Thyroid gland (tissue), 4 donors: ENCODE measurements around the gene ANKRD13D. TPM values are rescaled to one million over a fixed set of nuclear protein-coding genes. Genes with fewer than 3 reads are reported as not detected.

Experiments used
- DNase-seq, 2 donors: peaks; one replicate each; pipeline ENCODE4 v3.0.0-alpha.2; 2019
- H3K27ac ChIP-seq, 3 donors: fragments of 200-600 bp; sonication (generic); 1 replicate in 2 of 3; 2 replicates in 1 of 3; pipeline ENCODE4 v1.5.1; 2016 to 2019; ENCODE audit warnings: mild to moderate bottlenecking in 1 of 3, moderate library complexity in 1 of 3
- H3K27me3 ChIP-seq: fragments of 200-600 bp; sonication (generic); one replicate; pipeline ENCODE4 v1.5.1; 2019
- H3K36me3 ChIP-seq, 2 donors: fragments of 200-600 bp; sonication (generic); one replicate each; pipeline ENCODE4 v1.5.1; 2016 to 2019
- H3K4me1 ChIP-seq, 2 donors: fragments of 200-600 bp; sonication (generic); one replicate each; pipeline ENCODE4 v1.5.1; 2017 to 2019
- H3K4me3 ChIP-seq, 3 donors: fragments of 200-600 bp; sonication (generic); replicated peaks in 1 of 3; 1 replicate in 2 of 3; 2 replicates in 1 of 3; pipeline ENCODE4 v1.5.1; 2016; ENCODE audit warnings: mild to moderate bottlenecking in 1 of 3
- H3K9me3 ChIP-seq: fragments of 200-600 bp; sonication (generic); one replicate; pipeline ENCODE4 v1.5.1; 2017
- POLR2A ChIP-seq, 2 donors: fragments of 450-650 bp; IDR thresholded peaks; one replicate each; pipeline ENCODE4 v1.6.1; 2017; ENCODE audit warnings: antibody characterized with exemption in 2 of 2, mild to moderate bottlenecking in 2 of 2, moderate library complexity in 1 of 2
- WGBS, 2 donors: methylation state at CpG; one replicate each; pipeline ENCODE4 v1.1.5; 2017; 5-methylcytosine and 5-hydroxymethylcytosine counted together
- intact Hi-C: fragments of 100-400 bp; cut with DNase I; formaldehyde crosslinking; loops from one replicate; pipeline ENCODE4 v1.15.1; 2023
- total RNA-seq, 4 donors: library from RNA; depleted of rRNA; stranded (reverse); fragments of >200 nt; gene quantifications; one replicate each; pipeline ENCODE4 v1.2.3, GENCODE V29; 2016
- TF ChIP-seq, protein P1 (sequence below), 6 experiments: fragments of 200-600 bp in 3 of 6; fragments of 450-650 bp in 3 of 6; sonication (generic) in 3 of 6; IDR thresholded peaks; one replicate each; pipeline ENCODE4 v1.5.1; 2016 to 2019; ENCODE audit warnings: antibody characterized with exemption in 6 of 6, mild to moderate bottlenecking in 2 of 6, inconsistent platforms in 1 of 6, moderate library complexity in 1 of 6

Gene ANKRD13D
- total RNA-seq, 4 donors from 2014 or later, result 27.9 to 36.8 (median 31.5) TPM

DNA sequence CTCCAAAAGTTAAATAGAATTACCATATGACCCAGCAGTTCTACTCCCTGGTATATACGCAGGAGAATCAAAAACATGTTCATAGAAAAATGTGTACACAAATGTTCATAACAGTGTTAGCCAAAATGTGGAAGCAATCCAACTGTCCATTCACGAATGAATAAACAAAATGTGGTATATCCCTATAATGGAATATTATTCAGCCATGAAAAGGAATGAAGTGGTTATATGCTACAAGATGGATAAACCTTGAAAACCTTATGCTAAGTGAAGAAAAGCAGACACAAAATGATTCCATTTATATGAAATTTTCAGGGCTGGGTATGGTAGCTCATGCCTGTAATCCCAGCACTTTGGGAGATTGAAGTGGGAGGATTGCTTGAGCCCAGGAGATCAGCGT lies 48.2 kb downstream of the ANKRD13D start:
- Histone ChIP-seq H3K4me1 (no peaks in the 10 kb centered on the region), H3K36me3 (no peaks in the 10 kb centered on the region), H3K4me3 (no peak overlapping the region), H3K9me3 (no peaks in the 10 kb centered on the region), H3K27me3 (no peaks in the 10 kb centered on the region), H3K27ac (no peak overlapping the region)
- DNase-seq, result no peak
- 91 to 92% methylated on average over 3 of the region's 3 CpGs for whole genome bisulfite sequencing, 2 donors
- intact Hi-C loops, result no loop called here
- TF ChIP-seq, protein P1, sequence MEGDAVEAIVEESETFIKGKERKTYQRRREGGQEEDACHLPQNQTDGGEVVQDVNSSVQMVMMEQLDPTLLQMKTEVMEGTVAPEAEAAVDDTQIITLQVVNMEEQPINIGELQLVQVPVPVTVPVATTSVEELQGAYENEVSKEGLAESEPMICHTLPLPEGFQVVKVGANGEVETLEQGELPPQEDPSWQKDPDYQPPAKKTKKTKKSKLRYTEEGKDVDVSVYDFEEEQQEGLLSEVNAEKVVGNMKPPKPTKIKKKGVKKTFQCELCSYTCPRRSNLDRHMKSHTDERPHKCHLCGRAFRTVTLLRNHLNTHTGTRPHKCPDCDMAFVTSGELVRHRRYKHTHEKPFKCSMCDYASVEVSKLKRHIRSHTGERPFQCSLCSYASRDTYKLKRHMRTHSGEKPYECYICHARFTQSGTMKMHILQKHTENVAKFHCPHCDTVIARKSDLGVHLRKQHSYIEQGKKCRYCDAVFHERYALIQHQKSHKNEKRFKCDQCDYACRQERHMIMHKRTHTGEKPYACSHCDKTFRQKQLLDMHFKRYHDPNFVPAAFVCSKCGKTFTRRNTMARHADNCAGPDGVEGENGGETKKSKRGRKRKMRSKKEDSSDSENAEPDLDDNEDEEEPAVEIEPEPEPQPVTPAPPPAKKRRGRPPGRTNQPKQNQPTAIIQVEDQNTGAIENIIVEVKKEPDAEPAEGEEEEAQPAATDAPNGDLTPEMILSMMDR (IDR thresholded peaks at IDR 0.05), result no peak
- TF ChIP-seq POLR2A (IDR thresholded peaks at IDR 0.05), result no peak

DNA sequence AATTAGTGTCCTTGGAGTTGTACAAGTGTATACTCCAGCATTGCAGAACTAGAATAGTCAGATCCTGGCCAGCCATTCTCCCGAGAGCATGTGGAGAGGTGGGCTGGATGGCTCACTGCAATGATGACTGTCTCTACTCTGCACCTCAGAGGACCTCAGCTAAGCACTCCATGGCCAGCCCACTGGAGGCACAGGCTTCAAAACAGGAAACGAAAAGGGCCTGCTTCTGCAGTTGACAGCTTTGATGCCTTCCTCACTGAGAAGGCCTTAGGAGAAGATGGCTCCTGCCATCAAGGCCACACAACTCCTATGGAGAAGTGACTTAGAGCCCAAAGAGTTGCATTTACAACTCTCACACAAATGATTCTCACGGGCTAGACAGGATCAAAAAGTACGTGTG lies 55.2 kb downstream of the ANKRD13D start:
- 87 to 94% methylated on average over 4 of the region's 4 CpGs for WGBS, 2 donors
- DNase-seq, result no peak
- Histone ChIP-seq H3K27ac (no peak overlapping the region), H3K27me3 (no peaks in the 10 kb centered on the region), H3K4me1 (peaks cover 7 to 11% of the 10 kb centered on the region in 2 donors), H3K4me3 (no peak overlapping the region), H3K36me3 (no peaks in the 10 kb centered on the region), H3K9me3 (no peaks in the 10 kb centered on the region)
- TF ChIP-seq POLR2A (IDR thresholded peaks at IDR 0.05), result no peak
- TF ChIP-seq, protein P1 (IDR thresholded peaks at IDR 0.05), result no peak
- intact Hi-C loops, result no loop called here

DNA sequence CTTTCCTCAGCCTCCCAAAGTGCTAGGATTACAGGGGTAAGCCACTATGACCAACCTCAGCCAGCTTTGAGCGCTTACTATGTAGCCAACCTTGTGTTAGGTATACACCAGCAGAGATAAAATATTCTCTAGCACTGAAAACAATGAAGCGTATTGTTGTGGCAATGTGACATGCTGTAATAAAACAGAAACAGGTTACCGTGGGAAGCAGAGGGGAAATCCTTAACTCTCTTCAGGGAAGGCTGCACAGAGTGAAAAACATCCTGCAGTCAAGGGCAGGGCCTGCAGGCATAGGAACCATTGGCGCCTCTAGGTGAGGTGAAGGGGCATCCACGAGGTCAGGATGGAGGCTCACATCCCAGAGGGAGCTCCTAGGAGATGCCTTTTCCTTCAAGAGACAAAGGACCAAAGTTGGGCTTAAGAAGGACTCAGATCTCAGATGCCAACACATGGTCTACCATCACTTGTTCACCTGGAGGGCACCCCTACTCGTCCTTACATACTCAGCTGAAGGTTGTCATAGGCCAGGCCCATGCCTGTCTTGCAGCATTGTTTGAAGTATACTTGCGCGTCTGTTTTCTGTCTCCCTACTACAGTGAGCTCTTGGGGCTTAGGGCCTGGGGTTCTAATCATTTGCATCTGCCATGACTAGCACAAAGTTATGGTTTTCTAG lies 56.3 kb downstream of the ANKRD13D start:
- Histone ChIP-seq H3K36me3 (no peaks in the 10 kb centered on the region), H3K27me3 (no peaks in the 10 kb centered on the region), H3K4me1 (peaks cover 7 to 11% of the 10 kb centered on the region in 2 donors), H3K9me3 (no peaks in the 10 kb centered on the region), H3K27ac (peak overlapping the region in 1 of 3 donors; percentile 3), H3K4me3 (no peak overlapping the region)
- no peak for DNase-seq
- WGBS, 2 donors, result 81 to 86% methylated on average over 8 of the region's 8 CpGs
- no peak for TF ChIP-seq POLR2A (IDR thresholded peaks at IDR 0.05)
- TF ChIP-seq, protein P1 (IDR thresholded peaks at IDR 0.05), result no peak
- intact Hi-C loops, result loop anchor here (5.0 kb wide), 1 partner anchor 37 kb away; no protein-coding TSS in a partner anchor

GRCh38 chr11:67345920-67346819 lies 57.1 kb downstream of the ANKRD13D start:
- Histone ChIP-seq H3K27ac (peak overlapping the region in 1 of 3 donors; percentile 3), H3K4me1 (peaks cover 7 to 16% of the 10 kb centered on the region in 2 donors), H3K36me3 (no peaks in the 10 kb centered on the region), H3K4me3 (no peak overlapping the region), H3K9me3 (no peaks in the 10 kb centered on the region), H3K27me3 (no peaks in the 10 kb centered on the region)
- DNase-seq, result peak; percentile 54 to 58
- intact Hi-C loops, result loop anchor here (5.0 kb wide), 1 partner anchor 36 kb away; no protein-coding TSS in a partner anchor
- WGBS, 2 donors, result 61 to 62% methylated on average over 7 of the region's 7 CpGs
- no peak for TF ChIP-seq POLR2A (IDR thresholded peaks at IDR 0.05)
- TF ChIP-seq, protein P1 (IDR thresholded peaks at IDR 0.05), result peak in 5 of 6 experiments; percentile 35 to 67 (median 65)
